HS-5 (cell line): ENCODE measurements around the gene ZDHHC4.
"Not testable (repeated sequence)": the region's sequence is repeated elsewhere in the genome, so short reads cannot be mapped to it uniquely, and the experiment has no call there.

ENCODE experiments used
- DNase-seq: peaks from one replicate; pipeline ENCODE4 v3.0.0-alpha.2; 2012; ENCODE audit warnings: low read depth

Gene ZDHHC4

GRCh38 chr7:6607651-6608051 is 30.4 kb downstream of the ZDHHC4 start:
- no peak for DNase-seq

- no peak for DNase-seq
These were observed 30.8 kb downstream of the ZDHHC4 start for GRCh38 chr7:6608081-6608480.

GRCh38 chr7:6608794-6609193 is 31.5 kb downstream of the ZDHHC4 start:
- DNase-seq: no peak

- DNase-seq: no peak
These were observed 35.6 kb downstream of the ZDHHC4 start for GRCh38 chr7:6612819-6613218.

GRCh38 chr7:6613706-6614105 is 36.5 kb downstream of the ZDHHC4 start:
- no peak for DNase-seq

GRCh38 chr7:6614953-6615722 is 37.9 kb downstream of the ZDHHC4 start, which contains the start of gene ZNF853:
Gene ZNF853 (plus strand): TSS chr7:6615610. CDS start chr7:6616175, 565 bp downstream.
- no peak for DNase-seq

- DNase-seq: no peak
These were observed 38.7 kb downstream of the ZDHHC4 start for GRCh38 chr7:6615723-6616555.

- no peak for DNase-seq
These were observed 39.8 kb downstream of the ZDHHC4 start for GRCh38 chr7:6616854-6617643.

GRCh38 chr7:6618621-6619020 is 41.4 kb downstream of the ZDHHC4 start:
- no peak for DNase-seq

- no peak for DNase-seq
These were observed 42.7 kb downstream of the ZDHHC4 start for GRCh38 chr7:6619961-6620360.

- DNase-seq: no peak
These were observed 44.2 kb downstream of the ZDHHC4 start for GRCh38 chr7:6621195-6622133.

- DNase-seq: no peak
These were observed 45.0 kb downstream of the ZDHHC4 start for GRCh38 chr7:6622134-6622710.

GRCh38 chr7:6623589-6624245 is 46.5 kb downstream of the ZDHHC4 start:
- no peak for DNase-seq

GRCh38 chr7:6624246-6624611 is 47.0 kb downstream of the ZDHHC4 start:
- DNase-seq: no peak

- DNase-seq: no peak
These were observed 50.8 kb downstream of the ZDHHC4 start for GRCh38 chr7:6628045-6628444.

GRCh38 chr7:6630007-6630849 is 53.0 kb downstream of the ZDHHC4 start:
- DNase-seq: no peak

- no peak for DNase-seq
These were observed 54.4 kb downstream of the ZDHHC4 start for GRCh38 chr7:6631605-6632004.

- DNase-seq: no peak
These were observed 56.8 kb downstream of the ZDHHC4 start for GRCh38 chr7:6634021-6634420.

- DNase-seq: not testable (repeated sequence)
These were observed 57.7 kb downstream of the ZDHHC4 start for GRCh38 chr7:6634971-6635370.
